GM21526 (cell line): ENCODE measurements around the gene NUDT21.
A peak's percentile ranks its signal among the peaks of the same experiment; 100 is the strongest.
"Not testable (repeated sequence)": the region's sequence is repeated elsewhere in the genome, so short reads cannot be mapped to it uniquely, and the experiment has no call there.

ENCODE experiments used
- ATAC-seq: cut with Tn5 transposase; IDR thresholded peaks from one replicate; pipeline ENCODE4 v1.9.1; 2021; ENCODE audit warnings: moderate library complexity; ENCODE audit not compliant: unreplicated experiment, low FRiP score

Gene NUDT21

GRCh38 chr16:56450986-56451752, at the start of gene NUDT21, which contains the start of gene OGFOD1:
Gene NUDT21, minus strand, starts transcription at chr16:56451332. Its CDS starts 130 bp downstream, at chr16:56451202.
Gene OGFOD1, plus strand, starts transcription at chr16:56451554. Its CDS starts 59 bp downstream, at chr16:56451613.
- ATAC-seq, result peak; percentile 96

GRCh38 chr16:56493815-56494214, 42.7 kb upstream of the NUDT21 start:
- no peak for ATAC-seq

- ATAC-seq, result no peak
These were observed 42.0 kb upstream of the NUDT21 start for GRCh38 chr16:56493126-56493525.

DNA sequence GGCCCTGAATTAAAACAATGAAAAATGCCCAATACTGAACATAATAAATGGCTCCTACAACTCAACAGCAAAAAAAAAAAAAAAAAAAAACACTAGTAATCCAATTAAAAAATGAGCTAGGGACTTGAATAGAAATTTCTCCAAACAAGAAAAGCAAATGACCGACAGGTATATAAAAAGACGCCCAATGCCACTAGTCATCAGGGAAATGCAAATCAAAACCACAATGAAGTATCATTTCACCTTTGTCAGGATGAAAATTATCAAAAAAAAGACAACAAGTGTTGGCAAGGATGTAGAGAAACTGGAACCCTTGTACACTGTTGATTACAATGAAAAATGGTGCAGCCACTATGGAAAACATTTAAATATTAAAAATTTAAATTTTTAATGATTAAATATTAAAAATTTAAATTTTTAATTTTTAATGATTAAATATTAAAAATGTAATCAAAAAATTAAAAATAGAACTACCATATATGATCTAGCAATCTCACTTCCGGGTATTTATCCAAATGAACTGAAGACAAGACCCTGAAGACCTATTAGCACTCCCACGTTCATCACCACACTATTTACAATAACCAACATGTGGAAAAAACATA, 40.6 kb upstream of the NUDT21 start:
- no peak for ATAC-seq

DNA sequence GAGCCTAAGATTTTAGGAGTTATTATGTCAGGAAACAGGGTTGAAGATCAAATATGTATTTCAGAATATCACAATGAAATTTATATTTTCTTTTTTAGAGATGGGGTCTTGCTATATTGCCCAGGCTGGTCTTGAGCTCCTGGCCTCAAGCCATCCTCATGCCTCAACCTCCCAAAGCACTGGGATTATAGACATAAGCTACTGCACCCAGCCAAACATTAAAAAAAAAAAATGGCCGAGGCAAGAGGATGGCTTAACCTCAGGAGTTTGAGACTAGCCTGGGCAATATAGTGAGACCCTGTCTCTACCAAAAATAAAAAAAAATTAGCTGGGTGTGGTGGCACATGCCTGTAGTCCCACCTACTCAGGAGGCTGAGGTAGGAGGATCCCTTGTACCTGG, 37.7 kb upstream of the NUDT21 start:
- not testable (repeated sequence) for ATAC-seq

- no peak for ATAC-seq
These were observed 36.9 kb upstream of the NUDT21 start for GRCh38 chr16:56488035-56488434.

GRCh38 chr16:56483394-56483793, 32.3 kb upstream of the NUDT21 start:
- ATAC-seq, result no peak

DNA sequence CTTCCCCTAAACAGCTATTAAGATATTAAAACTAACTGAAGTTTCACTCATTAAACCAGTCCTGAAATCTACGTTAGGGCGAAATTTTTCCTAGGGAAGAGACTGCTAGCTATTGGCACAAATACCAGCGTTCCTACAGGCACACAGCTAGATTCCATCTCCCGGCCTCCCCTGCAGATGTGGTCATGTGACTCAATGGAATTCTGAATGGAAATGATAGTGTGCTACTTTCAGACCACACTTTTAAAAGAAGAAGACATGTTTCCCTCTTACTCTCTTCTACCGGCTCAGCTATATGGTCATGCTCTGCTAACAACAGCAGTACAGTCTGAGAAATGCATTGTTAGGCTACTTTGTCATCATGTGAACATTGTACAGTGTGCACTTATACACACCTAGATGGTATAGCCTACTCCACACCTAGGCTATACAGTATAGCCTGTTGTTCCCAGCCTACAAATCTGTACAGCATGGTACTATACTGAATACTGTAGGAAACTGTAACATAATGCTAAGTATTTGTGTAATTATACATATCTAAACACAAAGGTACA, 31.6 kb upstream of the NUDT21 start:
- no peak for ATAC-seq

DNA sequence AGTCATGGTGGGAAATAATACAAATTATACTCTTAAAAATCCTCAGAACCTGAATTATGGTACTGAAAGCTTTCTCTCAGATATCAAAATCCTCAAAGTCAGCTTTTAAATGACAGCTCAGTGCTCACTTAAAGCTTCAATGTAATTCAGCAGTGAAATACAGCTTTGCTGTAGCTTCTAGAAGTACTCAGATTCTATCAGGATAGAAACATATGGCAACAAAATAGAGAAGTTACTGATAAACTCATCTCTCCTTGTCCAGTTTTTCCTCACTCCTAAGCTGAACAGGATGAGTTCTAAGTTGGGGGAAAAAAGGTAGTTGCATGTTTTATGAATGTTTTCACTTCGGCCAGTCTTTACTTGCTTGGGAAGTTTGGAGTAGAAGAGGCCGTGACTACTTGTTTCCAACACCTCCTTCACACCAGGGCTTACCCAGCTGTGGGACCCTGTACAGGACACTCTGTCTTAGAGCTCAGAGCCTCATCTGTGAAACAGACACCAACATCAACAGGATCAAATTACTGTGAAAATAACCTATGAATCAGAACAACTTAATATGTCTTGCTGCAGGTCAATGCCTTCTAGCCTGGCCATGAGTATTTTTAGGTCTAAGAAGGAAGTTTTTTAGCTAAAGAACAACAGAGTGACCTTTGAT, 30.5 kb upstream of the NUDT21 start:
- ATAC-seq, result no peak

GRCh38 chr16:56480776-56481467, 29.8 kb upstream of the NUDT21 start:
- ATAC-seq, result no peak

DNA sequence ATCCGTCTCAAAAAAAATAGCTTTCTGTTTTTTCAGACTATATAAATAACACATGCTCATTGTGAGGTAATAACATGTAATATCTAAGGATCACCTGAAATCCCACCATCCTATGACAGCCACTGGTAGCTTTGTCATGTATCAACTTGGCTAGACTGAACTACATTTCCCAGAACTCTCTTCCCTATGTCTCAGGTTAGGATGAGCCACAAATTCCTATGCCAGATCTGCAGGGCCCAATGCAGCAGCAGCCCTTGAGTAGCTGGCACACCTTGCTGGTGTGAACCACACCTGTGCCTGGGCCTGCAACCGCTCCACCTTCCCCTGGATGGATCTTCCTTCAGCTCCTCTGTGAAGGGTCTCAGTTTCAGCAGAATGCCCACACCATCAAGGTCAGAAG, 28.3 kb upstream of the NUDT21 start:
- ATAC-seq, result no peak

- no peak for ATAC-seq
These were observed 27.3 kb upstream of the NUDT21 start for GRCh38 chr16:56478281-56479049.

- no peak for ATAC-seq
These were observed 26.2 kb upstream of the NUDT21 start for GRCh38 chr16:56477096-56477878.

GRCh38 chr16:56475201-56475600, 24.1 kb upstream of the NUDT21 start:
- ATAC-seq, result no peak

DNA sequence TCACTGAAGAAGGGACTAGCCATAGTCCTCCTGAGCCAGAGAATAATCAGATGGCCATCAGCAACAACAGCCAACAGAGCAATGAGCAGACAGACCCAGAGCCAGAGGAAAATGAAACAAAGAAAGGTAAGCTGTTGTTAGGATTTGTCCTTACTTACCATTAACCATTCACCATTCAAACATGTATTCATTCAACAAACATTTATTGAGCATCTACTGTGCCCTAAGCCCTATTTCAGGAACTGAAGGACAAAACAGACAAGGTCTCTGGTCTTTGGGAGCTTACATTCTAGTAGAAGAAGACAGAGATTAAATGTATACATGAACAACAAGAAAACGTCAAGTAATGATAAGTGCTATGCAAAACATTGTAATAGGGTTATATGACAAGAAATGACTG, 19.5 kb upstream of the NUDT21 start:
- ATAC-seq, result no peak

DNA sequence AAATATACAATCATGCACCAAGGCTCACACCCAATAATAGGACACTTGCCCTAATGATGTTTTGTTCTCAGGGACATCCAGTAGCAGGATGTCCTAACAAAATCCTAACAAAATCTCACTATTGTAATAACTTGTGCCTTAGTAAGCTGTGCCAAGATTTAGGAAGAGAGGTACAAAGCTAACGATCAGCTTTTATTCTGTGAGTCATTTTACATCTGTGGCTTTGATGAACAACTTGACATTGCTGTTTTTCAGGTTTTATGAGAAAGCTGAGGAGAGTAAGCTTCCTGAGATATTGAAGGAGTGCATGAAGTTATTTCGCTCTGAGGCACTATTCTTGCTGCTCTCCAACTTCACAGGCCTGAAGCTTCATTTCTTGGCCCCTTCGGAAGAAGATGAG, 19.1 kb upstream of the NUDT21 start:
- no peak for ATAC-seq

DNA sequence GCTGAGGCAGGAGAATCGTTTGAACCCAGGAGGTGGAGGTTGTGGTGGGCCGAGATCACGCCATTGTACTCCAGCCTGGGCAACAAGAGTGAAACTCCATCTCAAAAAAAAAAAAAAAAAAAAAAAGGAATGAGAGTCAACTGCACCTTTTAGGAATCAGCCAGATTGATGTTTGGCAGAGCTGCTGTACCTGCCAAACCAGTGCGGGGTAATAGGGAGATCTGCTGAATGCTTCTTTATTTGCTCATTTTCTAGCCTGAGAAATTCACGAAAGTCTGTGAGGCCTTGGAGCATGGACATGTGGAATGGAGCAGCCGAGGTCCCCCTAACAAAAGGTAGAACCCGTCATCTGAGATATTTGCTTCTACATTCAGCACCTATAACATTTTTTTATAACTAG, 18.6 kb upstream of the NUDT21 start:
- ATAC-seq, result no peak

DNA sequence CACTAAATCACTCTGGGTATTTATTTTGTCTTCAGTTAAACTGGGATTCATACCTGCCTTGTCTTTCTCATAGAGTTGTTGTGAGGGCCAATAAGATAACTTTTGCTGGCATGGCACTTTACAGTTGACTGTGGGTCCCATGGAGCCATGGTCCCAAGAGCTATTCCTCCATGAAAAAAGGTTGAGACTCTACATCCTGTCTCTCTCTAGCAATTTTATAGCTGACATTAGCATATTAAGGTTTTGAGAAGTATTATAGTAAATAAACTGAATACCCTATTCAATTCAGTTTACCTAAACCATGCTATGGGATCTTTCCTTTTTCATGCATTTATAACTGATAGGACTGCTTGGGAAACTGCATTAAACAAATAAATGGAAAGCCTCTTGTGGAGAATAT, 17.7 kb upstream of the NUDT21 start:
- no peak for ATAC-seq

- ATAC-seq, result no peak
These were observed 15.2 kb upstream of the NUDT21 start for GRCh38 chr16:56466344-56466743.
